H9 (cell line): ENCODE results near the gene VKORC1. TPM values are rescaled to one million over a fixed set of nuclear protein-coding genes. Genes with fewer than 3 reads are reported as not detected.

ENCODE experiments used
- DNase-seq: peaks from one replicate; pipeline ENCODE4 v3.0.0-alpha.2; 2017
- H2AFZ ChIP-seq: one replicate; pipeline ENCODE4 v1.6.1; 2013; ENCODE audit warnings: mild to moderate bottlenecking, low read length, control low read depth, moderate library complexity
- H2AK5ac ChIP-seq: 2 replicates; pipeline ENCODE4 v1.6.1; 2013; ENCODE audit warnings: low read length, control low read depth, mixed read lengths; ENCODE audit not compliant: insufficient read length
- H2BK120ac ChIP-seq: one replicate; pipeline ENCODE4 v1.6.1; 2013; ENCODE audit warnings: low read depth, mild to moderate bottlenecking, low read length, control low read depth, inconsistent platforms; ENCODE audit not compliant: poor library complexity, severe bottlenecking
- H2BK12ac ChIP-seq: 2 replicates; pipeline ENCODE4 v1.6.1; 2013; ENCODE audit warnings: low read length, control low read depth, mixed read lengths, low read depth; ENCODE audit not compliant: insufficient read length
- H2BK15ac ChIP-seq: 2 replicates; pipeline ENCODE4 v1.6.1; 2013; ENCODE audit warnings: low read depth, low read length, control low read depth
- H2BK20ac ChIP-seq: one replicate; pipeline ENCODE4 v1.6.1; 2013; ENCODE audit warnings: low read depth, mild to moderate bottlenecking, low read length, control low read depth, inconsistent platforms; ENCODE audit not compliant: poor library complexity, severe bottlenecking
- H2BK5ac ChIP-seq: 2 replicates; pipeline ENCODE4 v1.6.1; 2013; ENCODE audit warnings: low read length, control low read depth, mixed read lengths; ENCODE audit not compliant: insufficient read length
- H3K14ac ChIP-seq: 2 replicates; pipeline ENCODE4 v1.6.1; 2013; ENCODE audit warnings: low read length, control low read depth; ENCODE audit not compliant: insufficient read depth
- H3K18ac ChIP-seq: 2 replicates; pipeline ENCODE4 v1.6.1; 2013; ENCODE audit warnings: low read depth, mild to moderate bottlenecking, mixed read lengths, low read length, control low read depth; ENCODE audit not compliant: insufficient read length
- H3K23ac ChIP-seq: 2 replicates; pipeline ENCODE4 v1.6.1; 2013; ENCODE audit warnings: low read length, control low read depth, mixed read lengths, low read depth; ENCODE audit not compliant: insufficient read length
- H3K23me2 ChIP-seq: 2 replicates; pipeline ENCODE4 v1.6.1; 2013; ENCODE audit warnings: low read depth, mild to moderate bottlenecking, mixed read lengths, low read length, control low read depth; ENCODE audit not compliant: insufficient read length, poor library complexity, severe bottlenecking
- H3K27ac ChIP-seq: 2 replicates; pipeline ENCODE4 v1.5.1; 2013; ENCODE audit warnings: low read length, control low read depth, mixed read lengths, low read depth; ENCODE audit not compliant: insufficient read length
- H3K27me3 ChIP-seq: 2 replicates; pipeline ENCODE4 v1.6.1; 2013; ENCODE audit warnings: low read length, control low read depth, inconsistent platforms; ENCODE audit not compliant: insufficient read depth
- H3K4ac ChIP-seq: 2 replicates; pipeline ENCODE4 v1.6.1; 2013; ENCODE audit warnings: low read depth, mild to moderate bottlenecking, control low read depth, inconsistent platforms, low read length, moderate library complexity
- H3K4me1 ChIP-seq: 2 replicates; pipeline ENCODE4 v1.6.1; 2013; ENCODE audit warnings: low read length, control low read depth, inconsistent platforms; ENCODE audit not compliant: insufficient read depth
- H3K4me2 ChIP-seq: 2 replicates; pipeline ENCODE4 v1.6.1; 2013; ENCODE audit warnings: low read length, control low read depth, mixed read lengths; ENCODE audit not compliant: insufficient read length, insufficient read depth
- H3K56ac ChIP-seq: 2 replicates; pipeline ENCODE4 v1.6.1; 2013; ENCODE audit warnings: low read depth, mild to moderate bottlenecking, mixed read lengths, low read length, control low read depth; ENCODE audit not compliant: insufficient read length
- H3K79me1 ChIP-seq: 2 replicates; pipeline ENCODE4 v1.6.1; 2013; ENCODE audit warnings: low read depth, mild to moderate bottlenecking, moderate library complexity, low read length, control low read depth, inconsistent platforms; ENCODE audit not compliant: insufficient read depth, poor library complexity, severe bottlenecking
- H3K79me2 ChIP-seq: 2 replicates; pipeline ENCODE4 v1.6.1; 2013; ENCODE audit warnings: low read length, control low read depth, inconsistent platforms; ENCODE audit not compliant: insufficient read depth
- H3K9ac ChIP-seq: 2 replicates; pipeline ENCODE4 v1.6.1; 2013; ENCODE audit warnings: low read length, control low read depth, mixed read lengths; ENCODE audit not compliant: insufficient read length; ENCODE audit errors: extremely low read depth
- H3K9me3 ChIP-seq: one replicate; pipeline ENCODE4 v1.6.1; 2013; ENCODE audit warnings: low read depth, low read length, inconsistent platforms; ENCODE audit not compliant: control insufficient read depth
- H3T11ph ChIP-seq: one replicate; pipeline ENCODE4 v1.6.1; 2013; ENCODE audit warnings: mild to moderate bottlenecking, low read length, control low read depth, inconsistent platforms
- H4K20me1 ChIP-seq: one replicate; pipeline ENCODE4 v1.6.1; 2013; ENCODE audit not compliant: control insufficient read depth, insufficient read length, insufficient read depth
- H4K5ac ChIP-seq: 2 replicates; pipeline ENCODE4 v1.6.1; 2013; ENCODE audit warnings: low read depth, mild to moderate bottlenecking, mixed read lengths, low read length, control low read depth; ENCODE audit not compliant: insufficient read length
- H4K8ac ChIP-seq: replicated peaks from 2 replicates; pipeline ENCODE4 v1.6.1; 2013; ENCODE audit warnings: low read length, control low read depth, mixed read lengths, low read depth; ENCODE audit not compliant: insufficient read length
- H4K91ac ChIP-seq: 2 replicates; pipeline ENCODE4 v1.6.1; 2013; ENCODE audit warnings: low read depth, mild to moderate bottlenecking, moderate library complexity, mixed read lengths, low read length, control low read depth; ENCODE audit not compliant: insufficient read length
- H3K27ac Mint-ChIP-seq, 3 experiments: 2 replicates in 2 of 3; 3 replicates in 1 of 3; pipeline ENCODE4 v1.8.0; 2020 to 2021; ENCODE audit warnings: mixed read lengths in 3 of 3, mild to moderate bottlenecking in 1 of 3, moderate library complexity in 1 of 3
- H3K27me3 Mint-ChIP-seq: 2 replicates; pipeline ENCODE4 v1.8.0; 2021; ENCODE audit warnings: low read depth, mild to moderate bottlenecking, moderate library complexity, mixed read lengths
- H3K36me3 Mint-ChIP-seq, 3 experiments: 2 replicates in 2 of 3; 3 replicates in 1 of 3; pipeline ENCODE4 v1.8.0; 2020 to 2021; ENCODE audit warnings: low read depth in 3 of 3, mixed read lengths in 3 of 3; ENCODE audit not compliant: insufficient read depth in 1 of 3
- H3K4me1 Mint-ChIP-seq, 2 experiments: 2 replicates each; pipeline ENCODE4 v1.8.0; 2020; ENCODE audit warnings: mixed read lengths in 2 of 2
- H3K4me3 Mint-ChIP-seq, 2 experiments: 2 replicates in 1 of 2; 3 replicates in 1 of 2; pipeline ENCODE4 v1.8.0; 2020 to 2021; ENCODE audit warnings: mild to moderate bottlenecking in 2 of 2, mixed read lengths in 2 of 2, moderate library complexity in 1 of 2
- H3K9me3 Mint-ChIP-seq, 2 experiments: 2 replicates in 1 of 2; 3 replicates in 1 of 2; pipeline ENCODE4 v1.8.0; 2020; ENCODE audit warnings: mild to moderate bottlenecking in 2 of 2, mixed read lengths in 2 of 2, moderate library complexity in 1 of 2
- CTCF ChIP-seq: fragments of 200-600 bp; sonication (generic); conservative IDR thresholded peaks from 3 replicates; pipeline ENCODE4 v1.8.0; 2021; ENCODE audit warnings: antibody characterized with exemption, mild to moderate bottlenecking
- WGBS: extraction: QIAGEN DNeasy Blood & Tissue Kit; methylation state at CpG from one replicate; pipeline ENCODE4 v1.1.7; 2013; ENCODE audit warnings: missing lambda C conversion rate, low lambda C conversion rate, mixed read lengths; ENCODE audit not compliant: insufficient read length; ENCODE audit errors: extremely low coverage; 5-methylcytosine and 5-hydroxymethylcytosine counted together
- total RNA-seq: library from RNA; stranded (reverse); gene quantifications from 2 replicates; pipeline ENCODE4 v1.2.1, GENCODE V29; 2021

Gene VKORC1
- total RNA-seq, 1 experiment from 2014 or later, result 93.9 TPM

- no peak overlapping the region for H3K56ac ChIP-seq
- no peak overlapping the region for H3T11ph ChIP-seq
- H2BK5ac ChIP-seq, result no peak overlapping the region
- no peaks in the 10 kb centered on the region for H3K9me3 ChIP-seq
- H3K4ac ChIP-seq, result no peak overlapping the region
- H3K4me2 ChIP-seq, result no peak overlapping the region
- no peak for DNase-seq
- no peak overlapping the region for H2BK15ac ChIP-seq
- H3K4me1 ChIP-seq, result peaks cover 2% of the 10 kb centered on the region; the same call in 1 of the 2 replicates
- peaks cover 2% of the 10 kb centered on the region for H3K79me1 ChIP-seq
- peak overlapping the region; percentile 92 to 99; a peak in 4 of 5 replicates for H3K4me3 Mint-ChIP-seq
- peaks cover 2% of the 10 kb centered on the region; the same call in 1 of the 2 replicates for H3K79me2 ChIP-seq
- no peak overlapping the region for H3K14ac ChIP-seq
- H3K36me3 Mint-ChIP-seq, result peaks cover 5 to 22% (median 22%) of the 10 kb centered on the region in 3 experiments; a peak in 6 of 7 replicates
- H2BK20ac ChIP-seq, result no peak overlapping the region
- H2BK12ac ChIP-seq, result no peak overlapping the region
- TF ChIP-seq CTCF, result no peak
- no peak overlapping the region for H3K9ac ChIP-seq
- H3K9me3 Mint-ChIP-seq, result no peaks in the 10 kb centered on the region; a peak in 1 of 5 replicates
- no peak overlapping the region for H3K23ac ChIP-seq
- peaks cover 3% of the 10 kb centered on the region for H4K20me1 ChIP-seq
- no CpG with 5 or more reads among the region's 5 CpGs for WGBS
- peaks cover 9 to 15% of the 10 kb centered on the region in 2 experiments for H3K4me1 Mint-ChIP-seq
- H3K18ac ChIP-seq, result no peak overlapping the region
- H4K8ac ChIP-seq, result no peak overlapping the region
- no peak overlapping the region for H4K5ac ChIP-seq
- peaks cover 11% of the 10 kb centered on the region for H3K23me2 ChIP-seq
- H3K27ac ChIP-seq, result no peak overlapping the region
- H3K27me3 Mint-ChIP-seq, result no peaks in the 10 kb centered on the region; the same call in 1 of the 2 replicates
- H2AFZ ChIP-seq, result no peak overlapping the region
- H4K91ac ChIP-seq, result no peak overlapping the region
- no peaks in the 10 kb centered on the region for H3K27me3 ChIP-seq
- H2BK120ac ChIP-seq, result no peak overlapping the region
- no peak overlapping the region for H3K27ac Mint-ChIP-seq
- H2AK5ac ChIP-seq, result no peak overlapping the region
Measured at GRCh38 chr16:31092330-31092729, 2.3 kb downstream of the VKORC1 start.
